K562 (cell line): ENCODE results near the gene VPREB1. TPM values are rescaled to one million over a fixed set of nuclear protein-coding genes. Genes with fewer than 3 reads are reported as not detected.

Experiments used
- AFF4 ChIP-seq: sonication (generic); formaldehyde crosslinking; IDR thresholded peaks from 2 replicates; pipeline ENCODE4 v1.8.0; 2023; ENCODE audit warnings: mild to moderate bottlenecking, missing genetic modification reagents
- COPS2 ChIP-seq: fragments of 450-650 bp; conservative IDR thresholded peaks from 2 replicates; pipeline ENCODE4 v1.6.1; 2016; ENCODE audit warnings: mild to moderate bottlenecking, moderate library complexity
- E2F8 ChIP-seq: fragments of 450-650 bp; IDR thresholded peaks from 2 replicates; pipeline ENCODE4 v1.7.1; 2018; ENCODE audit warnings: mild to moderate bottlenecking, low read depth; ENCODE audit not compliant: partially characterized antibody
- GABPB1 ChIP-seq: sonication (generic); formaldehyde crosslinking; IDR thresholded peaks from 2 replicates; pipeline ENCODE4 v1.8.0; 2022; ENCODE audit warnings: mild to moderate bottlenecking, missing genetic modification reagents
- HNRNPK ChIP-seq: fragments of 200-400 bp; formaldehyde crosslinking; IDR thresholded peaks from one replicate; pipeline ENCODE4 v1.6.1; 2018; ENCODE audit warnings: mild to moderate bottlenecking, low read depth, low read length; ENCODE audit not compliant: poor library complexity, severe bottlenecking
- KDM1A ChIP-seq, 2 experiments: fragments of 450-650 bp; IDR thresholded peaks; 2 replicates each; pipeline ENCODE4 v1.6.1; 2016; ENCODE audit warnings: mild to moderate bottlenecking in 2 of 2
- PHF21A ChIP-seq: fragments of 450-650 bp; IDR thresholded peaks from 2 replicates; pipeline ENCODE4 v1.6.1; 2017; ENCODE audit warnings: low read depth, borderline replicate concordance
- POLR2G ChIP-seq: fragments of 200-400 bp; formaldehyde crosslinking; IDR thresholded peaks from 2 replicates; pipeline ENCODE4 v1.6.1; 2017; ENCODE audit warnings: low read depth, mild to moderate bottlenecking, antibody characterized with exemption, low read length, moderate library complexity
- PTRF ChIP-seq: fragments of 450-650 bp; IDR thresholded peaks from 2 replicates; pipeline ENCODE4 v1.6.1; 2016; ENCODE audit warnings: mild to moderate bottlenecking, missing genetic modification characterization, missing compliant biosample characterization
- SAFB ChIP-seq: fragments of 200-400 bp; formaldehyde crosslinking; IDR thresholded peaks from 2 replicates; pipeline ENCODE4 v1.6.1; 2017; ENCODE audit warnings: low read depth, low read length, borderline replicate concordance
- SNRNP70 ChIP-seq: fragments of 200-400 bp; formaldehyde crosslinking; optimal IDR thresholded peaks from 2 replicates; pipeline ENCODE3; 2017; ENCODE audit warnings: low read depth, low read length
- TGIF2 ChIP-seq: sonication (generic); formaldehyde crosslinking; IDR thresholded peaks from 2 replicates; pipeline ENCODE4 v1.8.1; 2022; ENCODE audit warnings: mild to moderate bottlenecking, missing genetic modification reagents, moderate library complexity
- ZMIZ1 ChIP-seq, 2 experiments: fragments of 150-350 bp in 1 of 2; IDR thresholded peaks; 2 replicates each; pipeline ENCODE4 v1.6.1; 2012 to 2016; ENCODE audit warnings: low read depth in 2 of 2, low read length in 2 of 2, mild to moderate bottlenecking in 1 of 2, moderate library complexity in 1 of 2
- ZNF511 ChIP-seq: sonication (generic); formaldehyde crosslinking; IDR thresholded peaks from 2 replicates; pipeline ENCODE4 v1.8.0; 2022; ENCODE audit warnings: mild to moderate bottlenecking, missing genetic modification reagents
- ZNF778 ChIP-seq: fragments of 450-650 bp; formaldehyde crosslinking; IDR thresholded peaks from 2 replicates; pipeline ENCODE4 v1.4.0; 2020; ENCODE audit warnings: mild to moderate bottlenecking, moderate library complexity
- polyA plus RNA-seq, 8 experiments: library from polyadenylated mRNA; depleted of rRNA in 4 of 8; stranded (reverse) in 5 of 8; unstranded in 3 of 8; fragments of >200 nt; fragmentation: Nextera tagmentation in 2 of 8; fragmentation: Illumina TruSeq in 1 of 8; extraction: Ambion mirVana in 2 of 8; extraction: Trizol in 1 of 8; gene quantifications; 2 replicates each; pipeline versions ENCODE4 v1.2.1 to v1.2.3, GENCODE V29; 2011 to 2014; ENCODE audit warnings: inconsistent platforms in 1 of 8, missing spikeins in 1 of 8
- total RNA-seq, 7 experiments: library from RNA; depleted of rRNA in 6 of 7; stranded (reverse); fragments of >200 nt in 6 of 7; fragmentation: Illumina TruSeq in 2 of 7; extraction: Trizol in 2 of 7; gene quantifications; 2 replicates each; pipeline versions ENCODE4 v1.2.1 to v1.2.3, GENCODE V29; 2011 to 2021; ENCODE audit warnings: low replicate concordance in 1 of 7

VPREB1 gene
- total and polyA plus RNA-seq, 9 of the 15 experiments (the other 6 are each of a cell fraction or from before 2014, with no cell fraction given) = not detected

GRCh38 chr22:22203048-22203971, 41.3 kb upstream of the VPREB1 start (continued):
- no peak for TF ChIP-seq SAFB
- no peak for TF ChIP-seq PTRF (tag)
- no peak for TF ChIP-seq E2F8
- no peak for TF ChIP-seq COPS2
- TF ChIP-seq TGIF2 = 0 out of 2 replicates have a peak, but pooled peaks have one; percentile 75
- no peak for TF ChIP-seq HNRNPK
- no peak for TF ChIP-seq ZMIZ1 (IDR thresholded peaks at IDR 0.05; ENCODE audit: low read depth in 2 of 2, low read length in 2 of 2)
- TF ChIP-seq AFF4 (CRISPR knock-in tag) = 0 out of 2 replicates have a peak, but pooled peaks have one; percentile 52
- TF ChIP-seq POLR2G = no peak
- 0 out of 2 replicates have a peak, but pooled peaks have one; percentile 33 for TF ChIP-seq PHF21A
- TF ChIP-seq ZNF511 (CRISPR knock-in tag) = 0 out of 2 replicates have a peak, but pooled peaks have one; percentile 21
- TF ChIP-seq SNRNP70 = no peak
- no peak for TF ChIP-seq KDM1A (IDR thresholded peaks at IDR 0.05)
- TF ChIP-seq ZNF778 (CRISPR knock-in tag) = no peak
- TF ChIP-seq GABPB1 (CRISPR knock-in tag) = peak; percentile 26; the same call in 1 of the 2 replicates
